SK-N-SH treated with all-trans-retinoic acid at 6 μM for 48 hours (cell line): Measurements from ENCODE around the gene TADA3.

Experiments used
- ISL1 ChIP-seq: fragments of 250-450 bp; sonication (Bioruptor Pico); IDR thresholded peaks from 2 replicates; pipeline ENCODE4 v2.1.2; 2022; ENCODE audit warnings: mild to moderate bottlenecking, moderate library complexity
- RARB ChIP-seq: fragments of 250-450 bp; sonication (Bioruptor Pico); IDR thresholded peaks from 2 replicates; pipeline ENCODE4 v1.8.0; 2021; ENCODE audit warnings: mild to moderate bottlenecking, moderate library complexity
- TCF4 ChIP-seq: fragments of 250-450 bp; sonication (Bioruptor Pico); IDR thresholded peaks from 2 replicates; pipeline ENCODE4 v1.8.0; 2021; ENCODE audit warnings: mild to moderate bottlenecking, moderate library complexity, borderline replicate concordance
- ZFP30 ChIP-seq: fragments of 450-650 bp; formaldehyde crosslinking; IDR thresholded peaks from 2 replicates; pipeline ENCODE4 v1.5.0; 2022; ENCODE audit warnings: mild to moderate bottlenecking, moderate library complexity

DNA sequence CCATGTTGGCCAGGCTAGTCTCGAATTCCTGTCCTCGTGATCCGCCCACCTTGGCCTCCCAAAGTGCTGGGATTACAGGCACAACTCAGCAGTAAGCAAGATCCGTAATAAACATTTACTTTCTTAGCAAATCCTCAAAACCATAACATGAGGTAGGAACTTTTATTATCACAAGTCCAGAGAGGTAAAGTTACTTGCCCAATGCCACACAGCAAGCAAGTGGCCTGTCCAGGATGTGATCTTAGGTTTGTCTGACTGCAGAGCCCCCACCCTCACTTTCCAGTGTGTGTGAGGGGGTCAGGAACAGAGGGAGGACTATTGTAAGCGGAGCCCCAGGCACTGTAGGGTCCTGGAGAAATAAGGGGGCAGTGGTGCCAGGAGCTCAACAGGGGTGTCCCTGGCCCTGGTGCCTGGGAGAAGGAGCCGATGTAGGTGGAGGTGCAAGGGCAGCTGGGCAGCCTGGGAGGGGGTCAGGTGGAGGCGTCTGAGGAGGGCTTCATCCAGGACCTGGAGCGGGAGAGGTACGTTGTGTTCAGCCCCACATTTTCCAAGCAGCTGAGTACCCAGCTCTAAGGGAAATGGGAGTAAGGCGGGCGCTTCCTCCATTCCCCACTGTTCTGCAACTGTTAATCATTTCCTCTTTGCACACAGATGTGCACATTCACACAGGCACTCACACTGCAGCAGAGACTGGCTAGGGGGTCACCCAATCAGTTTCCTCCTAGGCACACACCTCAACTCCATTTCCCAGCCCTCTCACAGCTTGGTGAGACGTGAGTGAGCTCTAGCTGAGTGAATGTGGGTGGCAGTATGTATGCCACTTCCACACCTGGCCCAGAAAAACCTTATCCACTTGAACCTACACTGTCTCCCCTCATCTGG is 45.7 kb upstream of the TADA3 start:
- TF ChIP-seq ISL1 (CRISPR knock-in tag) (no peak), RARB (CRISPR knock-in tag) (no peak), ZFP30 (CRISPR knock-in tag) (no peak), TCF4 (no peak)
